Activated CD8-positive, alpha-beta memory T cell treated with anti-CD3 and anti-CD28 coated beads, Interleukin-2, amount 50 U/mL, for 1 hour (primary cell): ENCODE measurements around the gene GHRL.

ENCODE experiments used
- DNase-seq: peaks from one replicate; pipeline ENCODE4 v3.0.0-alpha.2; 2020; ENCODE audit errors: extremely low read depth

Gene GHRL

DNA sequence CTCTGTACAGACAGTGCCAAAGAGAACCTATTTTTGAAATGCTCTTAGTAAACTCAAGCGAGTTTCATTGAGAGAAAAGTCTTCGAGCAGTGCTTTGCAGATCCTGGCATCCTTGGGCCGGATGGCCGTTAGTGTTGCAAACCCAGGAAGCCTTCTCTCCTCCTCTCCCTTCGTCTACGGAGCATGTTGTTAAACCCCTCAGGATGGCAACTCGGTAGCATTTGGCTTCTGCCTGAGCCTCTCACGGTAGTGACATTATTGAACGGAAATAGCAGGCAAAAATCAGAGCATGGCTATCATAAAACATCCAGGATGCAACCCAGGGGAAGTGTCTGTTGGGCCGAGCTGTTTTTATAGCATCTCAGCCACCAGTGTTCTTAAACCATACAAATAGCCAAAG is 34.8 kb upstream of the GHRL start:
- DNase-seq = no peak

DNA sequence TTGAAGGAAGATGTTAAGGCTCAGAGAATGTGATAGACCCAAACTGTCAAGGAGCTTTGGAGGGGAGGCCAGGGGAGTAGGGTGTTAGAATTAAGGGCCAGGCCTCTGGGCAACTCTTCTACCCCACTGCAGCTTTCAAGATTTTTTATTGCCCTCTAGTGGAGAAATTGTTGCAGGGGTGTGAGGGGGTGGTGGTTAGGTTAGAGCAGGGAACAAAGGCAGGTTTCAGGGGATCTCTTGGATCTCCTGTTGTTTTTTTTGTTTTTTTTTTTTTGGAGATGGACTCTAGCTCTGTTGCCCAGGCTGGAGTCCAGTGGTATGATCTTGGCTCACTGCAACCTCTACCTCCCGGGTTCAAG is 29.6 kb upstream of the GHRL start:
- no peak for DNase-seq

- no peak for DNase-seq
Measured at GRCh38 chr3:10321630-10322351, 29.0 kb upstream of the GHRL start.

DNA sequence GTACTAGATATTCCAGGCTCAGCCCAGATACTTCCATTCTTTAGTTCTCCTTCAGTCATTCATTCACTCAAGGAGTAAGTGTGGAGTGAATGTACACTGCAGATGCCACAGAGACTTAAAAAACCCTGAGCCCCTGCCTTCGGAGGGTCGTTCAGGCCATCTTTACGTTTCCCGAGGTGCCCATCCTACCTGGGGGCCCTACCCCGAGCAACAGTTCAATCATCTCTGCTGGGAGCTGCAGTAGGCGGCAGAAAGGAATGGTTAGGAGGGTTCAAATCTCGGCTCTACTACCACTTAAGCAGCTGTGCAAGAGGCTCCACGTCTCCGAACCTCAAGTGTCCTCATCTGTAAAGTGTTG is 27.6 kb upstream of the GHRL start:
- no peak for DNase-seq

DNA sequence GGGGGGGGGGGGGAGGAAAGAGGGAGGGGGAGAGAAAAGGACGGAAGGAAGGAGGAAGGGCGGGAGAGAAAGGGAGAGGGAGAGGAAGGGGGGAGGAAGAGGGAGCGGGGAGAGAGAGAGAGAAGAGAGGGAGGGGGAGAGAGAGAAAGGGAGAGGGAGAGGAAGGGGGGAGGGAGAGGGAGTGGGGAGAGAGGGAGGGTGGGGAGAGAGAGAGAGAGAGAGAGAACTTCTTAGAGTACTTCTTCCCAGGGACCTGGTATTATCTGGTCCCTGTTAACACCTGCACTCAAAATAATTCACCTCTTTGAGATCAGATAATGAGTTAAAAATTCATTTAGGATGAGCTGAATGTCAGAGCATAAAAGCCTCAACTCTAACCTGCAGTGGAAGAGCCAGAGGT is 27.1 kb upstream of the GHRL start:
- DNase-seq = no peak

GRCh38 chr3:10319251-10319650 is 26.5 kb upstream of the GHRL start:
- DNase-seq = no peak

DNA sequence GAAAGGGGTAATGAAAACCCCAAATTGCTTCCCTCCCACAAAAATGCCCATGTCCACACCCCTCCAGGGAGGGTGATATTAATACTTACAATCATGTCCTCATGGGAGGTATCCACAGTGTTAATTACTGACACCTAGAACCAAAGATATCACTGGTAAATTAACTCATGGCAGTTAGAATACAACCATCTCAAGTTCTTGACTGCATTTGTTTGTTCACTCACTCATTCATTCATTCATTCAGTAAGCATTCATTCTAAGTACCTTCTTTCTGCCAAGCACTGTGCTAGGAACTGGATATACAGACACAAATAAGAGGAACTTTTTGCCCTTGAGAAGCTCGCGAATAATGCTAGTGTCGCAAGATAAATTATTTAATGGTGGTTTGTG is 25.2 kb upstream of the GHRL start:
- DNase-seq = no peak

DNA sequence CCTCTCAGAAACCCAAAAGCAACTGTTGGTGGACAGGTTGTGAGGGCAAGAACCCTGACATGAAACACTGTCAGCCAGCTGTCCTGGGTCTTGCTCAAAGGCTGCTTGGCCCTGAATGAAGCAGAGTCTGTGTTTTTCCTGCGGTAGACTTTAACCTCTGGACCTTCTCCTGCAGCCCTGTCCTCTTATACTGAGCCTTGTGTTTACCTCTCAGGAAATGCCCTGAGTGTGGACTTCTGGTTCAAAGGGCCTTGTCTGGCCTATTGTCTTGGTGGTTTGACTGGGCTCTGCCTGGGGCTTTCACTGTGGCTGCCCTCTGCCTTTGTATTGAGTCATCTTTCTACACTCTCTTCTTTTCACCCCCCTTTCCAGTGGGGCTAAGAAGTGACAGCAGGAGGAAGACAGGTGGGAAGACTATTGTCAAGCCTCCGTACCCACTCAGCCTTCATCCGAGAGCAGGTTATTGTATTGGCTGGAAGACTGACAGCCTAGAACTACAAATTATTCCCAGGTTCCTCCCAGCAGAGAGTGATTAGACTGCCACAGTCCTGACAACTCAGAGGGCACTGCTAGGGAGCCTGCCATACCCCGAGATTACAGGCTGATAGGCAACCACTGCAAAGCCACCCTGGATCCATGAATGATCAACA is 24.7 kb upstream of the GHRL start:
- no peak for DNase-seq

DNA sequence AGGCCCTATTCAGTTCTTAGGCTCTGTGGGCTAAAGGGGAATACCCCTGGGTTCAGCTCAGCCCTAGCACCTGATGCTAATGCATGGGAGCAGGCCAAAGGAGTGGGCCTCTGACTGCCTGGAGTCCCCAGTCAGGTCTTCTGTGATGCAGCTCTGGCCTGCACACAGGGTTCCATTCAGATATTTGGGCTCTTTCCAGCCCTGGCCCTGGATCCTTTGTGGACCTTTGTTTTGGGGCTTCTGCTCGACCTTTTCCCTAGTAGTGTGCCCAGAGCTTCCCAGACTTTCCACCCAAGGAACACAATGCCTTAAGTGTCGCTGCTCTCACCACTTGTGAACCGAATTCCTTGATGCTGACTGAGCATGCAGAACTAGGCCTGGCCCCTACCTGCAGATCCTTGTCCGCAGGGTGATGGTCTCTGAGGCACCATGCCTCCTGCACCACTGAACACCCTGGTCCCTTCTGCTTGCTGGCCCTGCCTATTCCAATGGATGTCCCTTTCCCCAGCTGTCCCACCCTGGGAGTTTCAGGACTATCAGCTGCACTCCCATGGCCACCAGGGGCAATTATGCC is 23.1 kb upstream of the GHRL start:
- no peak for DNase-seq

GRCh38 chr3:10315101-10315500 is 22.4 kb upstream of the GHRL start:
- DNase-seq = no peak

DNA sequence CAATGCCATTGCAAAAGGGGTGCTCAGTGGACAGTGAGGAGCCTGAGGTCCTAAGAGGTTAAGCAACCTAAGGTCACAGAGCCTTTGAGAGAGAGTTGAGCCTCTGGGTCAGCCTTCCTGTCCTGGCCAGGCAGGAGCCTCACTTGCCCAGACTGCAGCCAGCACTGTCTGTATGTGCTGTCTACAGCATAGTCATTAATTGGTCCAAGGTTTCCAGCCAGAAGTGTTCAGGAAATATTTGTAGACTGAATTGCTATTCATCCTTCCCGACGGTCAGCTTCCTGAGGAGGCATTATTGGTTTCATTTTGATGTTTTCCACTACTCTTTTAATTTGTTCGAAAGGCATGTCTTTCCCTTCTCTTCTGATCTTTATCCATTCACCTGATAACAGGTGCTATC is 20.1 kb upstream of the GHRL start:
- DNase-seq = no peak

- no peak for DNase-seq
Measured at GRCh38 chr3:10312391-10312790, 19.6 kb upstream of the GHRL start.

DNA sequence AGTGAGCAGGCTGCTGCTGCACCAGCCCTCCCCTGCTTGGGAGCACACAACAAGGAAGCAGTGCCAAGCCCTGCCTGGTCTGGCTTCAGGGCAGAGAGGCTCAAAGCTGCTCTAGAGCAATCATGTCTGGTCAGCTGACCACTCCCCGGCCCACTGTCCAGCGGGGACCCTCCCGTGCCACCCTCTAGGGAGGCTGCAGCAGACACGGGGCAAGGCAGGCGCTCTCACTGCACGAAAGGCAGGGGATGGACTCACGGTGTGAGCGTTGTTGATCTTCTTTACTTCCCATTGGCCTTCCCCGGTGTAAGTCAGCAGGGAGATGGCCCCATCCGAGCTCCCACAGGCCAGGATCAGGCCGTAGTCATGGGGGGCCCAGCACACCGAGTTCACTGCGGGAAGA is 19.0 kb upstream of the GHRL start:
- no peak for DNase-seq

DNA sequence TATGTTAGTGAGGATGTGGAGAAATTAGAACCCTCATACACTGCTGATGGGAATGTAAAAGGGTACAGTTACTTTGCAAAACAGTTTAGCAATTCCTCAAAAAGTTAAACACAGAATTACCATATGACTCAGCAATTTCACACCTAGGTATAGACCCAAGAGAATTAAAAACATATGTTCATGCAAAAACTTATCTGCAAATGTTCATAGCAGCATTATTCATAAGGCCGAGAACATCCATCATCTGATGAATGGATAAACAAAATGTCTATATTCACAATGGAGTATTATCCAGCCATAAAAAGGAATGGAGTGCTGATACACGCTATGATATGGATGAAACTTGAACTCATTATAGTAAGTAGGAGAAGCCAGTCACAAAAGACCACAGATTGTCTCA is 17.8 kb upstream of the GHRL start:
- no peak for DNase-seq

DNA sequence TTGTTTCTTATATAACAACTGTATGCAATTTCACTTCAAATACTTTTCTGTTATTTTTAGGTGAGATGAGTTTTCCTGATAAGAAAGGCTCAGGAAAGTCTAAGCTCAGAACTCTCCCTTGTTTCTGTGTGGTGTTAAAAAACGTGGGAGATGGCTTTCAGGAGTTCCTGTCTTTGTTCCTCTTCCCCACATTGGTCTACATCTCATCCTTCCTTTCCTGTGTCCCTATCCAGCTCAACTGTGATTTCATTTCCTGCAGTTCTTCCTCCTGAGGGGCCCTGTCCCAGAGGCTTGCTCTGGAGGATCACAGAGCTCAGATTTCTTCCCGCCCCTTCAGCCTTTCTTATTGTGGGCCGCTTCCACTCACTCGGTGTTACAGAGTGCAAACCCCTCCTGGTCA is 17.0 kb upstream of the GHRL start:
- DNase-seq = no peak

- DNase-seq = no peak
Measured at GRCh38 chr3:10308678-10309077, 15.9 kb upstream of the GHRL start.

- DNase-seq = no peak
Measured at GRCh38 chr3:10306156-10306555, 13.4 kb upstream of the GHRL start.

- DNase-seq = no peak
Measured at GRCh38 chr3:10305331-10305902, 12.7 kb upstream of the GHRL start.

DNA sequence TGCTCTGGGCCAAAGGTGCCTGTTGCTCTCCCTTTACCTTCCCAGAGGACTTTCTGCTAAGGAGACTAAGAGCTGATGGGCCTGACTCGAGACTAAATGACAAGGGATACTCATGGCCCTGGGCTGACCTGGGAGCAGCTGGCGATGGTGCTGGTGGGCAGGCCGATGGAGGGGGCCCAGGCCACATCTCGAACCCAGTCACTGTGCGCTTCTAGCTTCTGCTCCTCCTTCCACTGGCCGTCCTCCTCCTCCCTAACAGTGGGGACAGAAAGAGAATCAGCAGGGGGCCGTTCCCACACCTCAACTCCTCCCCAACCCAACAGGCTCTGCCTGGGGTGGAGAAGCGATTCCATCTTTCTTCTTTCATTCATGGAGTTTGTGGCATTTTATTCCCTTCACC is 12.2 kb upstream of the GHRL start:
- no peak for DNase-seq

GRCh38 chr3:10303785-10304184 is 11.0 kb upstream of the GHRL start:
- no peak for DNase-seq

GRCh38 chr3:10303105-10303504 is 10.4 kb upstream of the GHRL start:
- no peak for DNase-seq

DNA sequence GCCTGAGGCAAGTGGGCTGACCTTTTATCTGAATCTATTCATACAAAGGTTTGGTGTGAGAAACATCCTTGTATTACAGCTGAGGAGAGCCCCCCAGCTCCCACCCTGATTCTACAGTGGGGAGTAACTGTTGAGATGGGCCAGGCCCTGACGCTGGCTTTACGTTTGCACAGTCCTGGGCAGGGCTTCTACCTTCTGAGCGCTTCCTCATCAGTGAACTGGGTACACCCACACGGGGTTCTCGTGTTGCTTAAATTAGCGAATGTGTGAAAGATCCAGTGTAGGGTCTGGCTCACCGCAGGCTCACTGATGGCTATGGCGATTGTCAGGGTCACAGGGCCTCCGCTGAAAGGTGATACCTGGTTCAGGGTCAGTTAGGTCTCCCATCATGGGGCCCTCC is 7.3 kb upstream of the GHRL start:
- no peak for DNase-seq

- no peak for DNase-seq
Measured at GRCh38 chr3:10299679-10300078, 6.9 kb upstream of the GHRL start.
